NCI-H146 (cell line): Measurements from ENCODE around the gene AOPEP.
"Not testable (repeated sequence)": the region's sequence is repeated elsewhere in the genome, so short reads cannot be mapped to it uniquely, and the experiment has no call there.

Experiments
- DNase-seq: peaks from one replicate; lab custom pipeline; 2025; lab: John Stamatoyannopoulos, UW

Gene AOPEP

DNA sequence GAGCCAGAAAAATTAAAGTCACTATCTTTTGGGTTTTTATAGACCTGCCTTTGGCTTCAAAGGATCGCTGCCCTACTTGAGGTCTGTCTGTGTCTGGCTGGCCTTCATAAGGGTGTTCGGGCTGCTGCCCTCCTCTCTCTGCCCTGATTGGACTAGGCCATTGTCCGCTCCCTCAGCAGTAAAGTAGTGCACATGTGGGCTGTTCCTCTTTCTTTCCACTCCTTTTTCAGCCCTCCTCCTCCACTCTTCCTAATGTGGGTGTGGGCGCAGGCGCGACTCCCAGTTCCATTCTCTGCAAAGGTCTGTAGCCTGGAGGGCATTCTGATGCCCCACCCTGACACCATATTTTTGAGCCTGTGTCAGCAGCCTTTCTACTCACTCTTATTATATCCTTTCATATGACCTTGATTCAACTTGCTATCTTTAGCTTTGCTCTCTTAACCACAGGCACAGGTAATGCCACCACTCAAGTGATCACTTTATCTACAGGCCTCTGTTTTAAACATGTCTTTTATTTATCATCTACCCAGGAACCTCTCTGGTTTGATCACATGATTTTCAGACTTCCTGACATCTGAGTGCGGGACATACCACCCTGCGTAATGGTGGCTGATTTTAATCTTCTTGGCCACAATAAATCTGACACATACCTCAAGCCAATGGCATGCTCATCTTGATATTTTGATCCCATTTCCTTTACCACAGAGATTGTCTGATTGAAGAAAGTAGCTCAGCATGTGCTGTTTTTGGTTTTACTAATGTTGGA, 144.5 kb downstream of the AOPEP start:
- no peak for DNase-seq

DNA sequence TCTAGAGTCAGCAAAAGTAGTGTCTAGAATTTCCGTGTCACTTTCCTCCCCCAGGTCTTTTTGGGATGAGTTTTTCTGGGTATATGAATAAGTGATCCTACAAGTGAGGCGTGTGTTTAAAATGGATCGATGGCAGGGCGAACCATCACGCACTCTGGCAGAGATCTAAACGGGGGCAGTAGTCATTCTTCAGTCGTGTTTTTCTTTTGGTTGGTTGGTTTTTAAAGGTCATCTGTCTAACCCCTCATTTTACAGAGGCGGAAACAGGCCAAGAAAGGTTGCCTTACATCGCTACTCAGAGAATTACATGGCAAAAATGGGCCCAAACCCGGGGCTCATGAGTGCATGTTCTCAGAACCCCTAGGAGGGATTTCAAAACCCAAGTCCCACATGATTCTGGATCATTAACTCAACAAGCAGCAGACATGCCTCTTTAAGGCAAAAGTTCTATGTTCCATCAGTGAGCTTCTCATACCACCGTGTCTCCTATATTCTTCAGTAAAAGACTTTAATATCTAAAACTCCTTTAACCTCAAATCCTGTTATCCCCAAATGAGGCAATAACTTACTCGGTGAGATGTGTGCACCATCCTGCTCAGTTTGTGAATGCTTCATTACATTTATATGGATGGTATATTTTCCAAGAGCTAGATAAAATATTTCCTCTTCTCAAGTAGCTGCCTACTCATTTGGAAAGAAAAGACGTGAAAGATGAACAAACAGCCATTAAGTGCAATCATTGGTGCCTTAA, 145.8 kb downstream of the AOPEP start:
- DNase-seq: no peak

DNA sequence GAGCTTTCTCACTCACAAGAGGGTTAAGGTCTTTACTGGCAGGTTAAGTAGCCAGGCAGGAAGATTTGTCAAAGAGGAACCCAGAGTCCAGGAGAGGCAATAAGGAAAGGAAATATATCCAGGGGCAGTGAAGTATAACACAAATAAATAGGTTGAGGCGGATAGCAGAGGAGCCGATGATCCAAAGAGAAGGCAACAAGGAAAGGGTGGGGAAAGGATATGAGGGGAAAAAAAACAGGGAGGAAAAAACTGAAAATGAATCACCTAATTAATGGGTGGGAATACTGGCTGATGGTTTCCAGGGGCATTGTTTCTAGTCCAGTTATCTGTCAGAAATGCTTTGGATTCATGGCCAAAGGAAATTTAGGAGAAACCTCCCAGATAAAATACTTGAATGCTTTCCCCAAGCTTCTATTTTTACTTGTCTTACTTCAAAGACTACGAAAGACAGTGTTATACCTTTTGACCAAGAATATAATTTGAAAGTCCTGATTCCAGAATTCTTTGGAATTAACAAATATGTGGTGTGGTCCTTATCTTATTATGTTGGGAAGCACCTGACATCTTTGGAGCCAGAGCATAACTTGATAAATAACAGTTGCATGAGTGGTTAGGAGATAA, 146.5 kb downstream of the AOPEP start:
- no peak for DNase-seq

DNA sequence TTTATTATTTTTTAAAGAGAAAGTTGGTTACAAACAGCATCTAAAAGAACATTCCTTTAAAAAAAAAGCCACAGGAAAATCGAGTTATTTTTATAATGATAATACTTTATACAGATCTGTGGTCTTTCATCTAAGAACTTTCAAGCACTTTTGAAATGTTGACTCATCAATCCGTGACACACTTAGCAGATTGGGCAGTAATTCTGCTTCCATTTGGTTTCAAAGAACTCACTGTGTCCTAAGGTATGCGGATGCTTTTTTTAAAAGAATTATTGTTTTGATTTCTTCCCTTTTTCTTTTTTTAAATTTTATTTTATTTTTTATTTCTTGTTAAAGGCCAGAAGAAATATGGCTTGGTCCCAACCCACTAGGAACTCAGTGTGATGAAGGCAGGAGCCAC, 147.8 kb downstream of the AOPEP start:
- no peak for DNase-seq

DNA sequence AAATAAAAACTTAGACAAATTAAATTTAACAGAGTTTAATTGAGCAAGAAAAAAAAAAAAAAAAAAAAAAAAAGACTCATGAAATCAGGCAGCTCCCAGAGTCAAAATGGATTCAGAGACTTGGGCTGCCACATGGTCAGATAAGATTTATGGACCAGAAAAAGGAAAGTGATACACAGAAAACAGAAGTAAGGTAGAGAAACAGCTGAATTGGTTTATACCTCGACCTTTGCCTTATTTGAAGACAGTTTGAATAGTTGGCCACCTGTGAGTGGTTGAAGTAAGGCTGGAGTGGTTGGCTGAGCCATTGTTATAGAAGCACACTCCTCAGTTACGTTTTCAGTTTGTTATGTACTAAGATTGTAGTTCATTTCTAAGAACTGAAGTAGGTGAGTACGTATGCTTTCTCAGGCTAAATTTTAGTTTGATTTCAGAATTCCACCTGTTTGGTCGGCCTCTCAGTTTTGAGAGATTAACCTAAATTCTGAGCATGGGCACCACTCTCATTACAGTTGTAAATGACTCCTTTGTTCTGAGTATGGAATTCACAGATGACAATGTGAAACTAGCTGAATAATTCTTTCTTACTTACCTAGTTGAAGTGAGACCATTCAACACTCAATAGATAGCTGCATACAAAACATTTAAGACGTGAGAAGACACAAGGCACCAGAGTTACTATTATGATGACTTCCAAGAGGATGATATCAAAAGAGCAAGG, 149.0 kb downstream of the AOPEP start:
- DNase-seq: no peak

DNA sequence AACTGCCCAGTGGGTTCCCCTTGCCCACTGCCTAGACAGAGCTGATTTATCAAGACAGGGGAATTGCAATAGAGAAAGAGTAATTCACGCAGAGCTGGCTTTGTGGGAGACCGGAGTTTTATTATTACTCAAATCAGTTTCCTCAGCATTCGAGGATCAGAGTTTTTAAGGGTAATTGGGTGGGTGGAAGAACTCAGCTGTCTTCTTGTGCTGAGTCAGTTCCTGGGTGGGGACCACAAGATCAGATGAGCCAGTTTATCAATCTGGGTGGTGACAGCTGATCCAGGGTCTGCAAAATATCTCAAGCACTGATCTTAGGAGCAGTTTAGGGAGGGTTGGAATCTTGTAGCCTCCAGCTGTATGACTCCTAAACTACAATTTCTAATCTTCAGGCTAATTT, 152.3 kb downstream of the AOPEP start:
- DNase-seq: not testable (repeated sequence)

DNA sequence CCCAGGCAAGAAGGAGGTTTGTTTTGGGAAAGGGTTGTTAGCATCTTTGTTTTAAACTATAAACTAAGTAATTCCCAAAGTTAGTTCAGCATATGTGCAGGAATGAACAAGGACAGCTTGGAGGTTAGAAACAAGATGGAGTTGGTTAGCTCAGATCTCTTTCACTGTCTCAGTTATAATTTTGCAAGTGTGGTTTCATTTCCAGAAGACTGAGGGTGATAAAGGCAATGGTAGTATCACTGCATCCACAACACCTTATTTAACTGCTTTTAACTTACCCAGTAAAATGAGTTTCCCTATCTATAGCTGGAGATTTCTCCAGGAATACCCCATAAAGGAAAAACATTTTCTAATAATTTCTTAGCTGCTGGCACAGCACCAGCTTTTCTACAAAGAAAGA, 152.7 kb downstream of the AOPEP start:
- DNase-seq: no peak

DNA sequence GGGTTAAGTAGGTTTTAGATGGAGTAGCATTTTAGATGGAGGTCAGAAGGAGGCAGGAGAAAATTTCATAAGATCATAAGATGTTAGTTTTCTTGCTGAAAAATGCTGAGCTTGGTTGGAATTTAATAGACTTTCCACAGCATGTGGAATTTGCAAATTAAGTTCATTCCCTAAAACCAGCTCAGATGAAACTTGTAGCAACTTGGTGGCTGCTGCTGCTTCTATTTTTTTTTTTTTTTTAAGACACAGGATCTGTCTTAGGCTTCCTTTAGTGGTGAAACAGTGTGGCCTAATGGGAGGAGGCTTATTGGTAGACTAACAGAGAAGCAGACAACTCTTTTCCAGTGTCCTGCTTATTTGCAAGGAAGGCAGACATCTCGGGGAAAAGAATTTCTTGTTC, 154.5 kb downstream of the AOPEP start:
- DNase-seq: no peak

DNA sequence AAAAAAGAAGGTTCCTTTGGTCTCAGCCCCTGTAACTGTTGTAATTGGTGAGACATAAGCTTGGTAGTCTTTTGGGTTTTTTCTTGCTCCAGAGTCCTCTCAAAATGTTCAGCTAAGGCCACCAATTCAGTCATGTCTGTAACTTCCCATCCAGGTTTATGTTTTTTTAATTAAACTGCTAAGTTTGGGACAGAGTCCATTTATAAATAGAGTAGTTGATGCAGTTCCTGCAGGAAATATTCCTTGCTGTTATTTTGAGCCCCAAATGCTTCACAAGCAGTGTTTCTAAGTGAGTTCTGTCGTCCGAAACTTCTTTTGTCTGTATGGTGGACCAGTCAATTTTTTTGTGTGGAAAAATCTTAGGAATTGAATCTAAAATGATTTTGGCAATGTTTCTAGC, 155.0 kb downstream of the AOPEP start:
- DNase-seq: no peak

DNA sequence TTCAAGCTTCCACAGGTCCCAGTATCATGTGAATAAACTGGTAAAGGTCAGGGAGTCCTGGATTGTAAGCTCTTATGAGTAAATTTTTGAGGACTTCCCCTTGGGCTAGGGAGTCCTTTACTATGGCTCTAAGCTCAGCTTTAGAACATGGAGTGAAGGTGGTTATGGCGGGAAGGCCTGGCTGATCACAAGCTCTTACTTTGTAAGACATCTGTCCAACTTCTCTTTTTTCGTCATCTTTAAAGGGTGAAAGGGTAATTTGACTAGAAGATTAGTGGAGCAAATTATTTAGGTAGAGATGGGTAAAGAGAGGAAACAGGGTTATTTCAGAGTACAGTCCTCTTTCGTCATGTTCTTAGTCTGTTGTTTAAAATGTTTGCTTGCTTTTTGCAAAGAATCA, 155.4 kb downstream of the AOPEP start:
- no peak for DNase-seq

DNA sequence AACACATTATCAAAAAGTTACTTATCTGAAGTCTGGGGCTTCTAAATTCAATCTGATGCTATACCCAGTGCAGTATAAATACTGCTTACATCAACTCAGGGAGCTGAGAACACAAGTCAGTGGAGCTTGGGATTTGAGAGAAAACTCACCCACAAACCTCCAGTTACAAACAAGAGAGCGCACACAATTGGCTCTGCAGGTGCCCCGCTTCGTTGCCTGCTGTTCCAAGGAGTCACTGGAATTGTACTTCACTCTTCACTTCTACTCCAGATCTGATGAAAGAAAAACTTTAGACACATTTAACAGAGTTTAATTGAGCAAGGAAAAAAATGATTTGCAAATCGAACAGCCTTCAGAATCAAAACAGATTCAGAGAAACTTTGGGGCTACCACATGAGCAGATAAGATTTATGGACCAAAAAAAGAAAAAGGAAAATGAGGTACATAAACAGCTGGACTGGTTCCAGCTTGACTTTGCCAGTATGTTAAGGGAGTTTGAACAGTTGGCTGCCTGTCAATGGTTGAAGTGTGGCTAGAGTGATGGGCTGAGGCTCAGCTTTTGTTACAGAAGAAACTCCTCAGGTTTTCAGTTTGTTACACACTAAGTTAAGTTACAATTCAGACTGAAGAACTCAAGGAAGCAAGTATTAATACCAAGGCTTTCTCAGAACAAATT, 156.6 kb downstream of the AOPEP start:
- no peak for DNase-seq

DNA sequence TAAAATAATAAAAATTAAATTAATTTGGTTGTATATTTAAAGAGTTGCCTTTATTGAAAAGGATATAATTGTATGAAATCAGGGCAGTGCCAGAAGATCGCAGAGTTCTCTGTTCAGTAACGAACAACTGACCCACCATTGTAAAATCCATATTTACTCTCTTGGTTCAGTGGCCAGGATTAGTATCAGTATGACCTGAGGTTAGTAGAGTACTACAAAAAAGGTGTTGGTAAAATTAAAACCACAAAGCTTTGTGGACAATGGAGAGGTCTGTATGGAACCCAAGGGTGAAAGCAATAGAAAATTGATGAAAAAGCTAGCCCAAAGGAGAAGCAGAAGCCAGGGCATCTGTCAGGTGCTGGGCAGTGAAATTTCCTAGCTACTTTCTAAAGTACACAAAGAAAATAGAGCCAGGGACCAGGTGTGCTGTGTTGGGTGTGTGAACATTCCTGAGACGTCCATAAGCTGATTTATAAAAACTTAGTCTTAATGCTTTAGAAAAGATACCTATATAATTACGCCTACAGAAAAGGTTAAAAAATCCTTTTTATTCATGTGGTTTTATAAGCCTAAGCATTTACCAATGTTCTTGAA, 159.5 kb downstream of the AOPEP start:
- no peak for DNase-seq

DNA sequence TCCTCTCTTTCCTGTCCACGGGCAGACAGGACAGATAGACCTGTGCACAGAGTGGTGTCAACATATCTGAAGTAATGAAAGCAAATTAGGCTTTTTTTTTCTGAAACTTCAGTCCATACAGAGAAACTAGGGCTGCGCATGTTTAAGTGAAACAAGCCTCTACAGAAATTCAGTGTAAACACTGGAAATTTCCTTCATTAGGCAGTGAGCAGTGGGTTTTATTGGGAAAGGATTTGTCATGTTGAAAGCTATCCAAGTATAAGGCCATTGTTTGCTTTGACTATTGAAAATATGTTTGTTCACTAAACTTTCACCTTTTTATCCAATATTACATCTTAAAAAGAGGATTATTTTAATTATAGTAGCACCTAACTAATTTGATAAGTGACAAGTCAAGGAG, 161.2 kb downstream of the AOPEP start:
- no peak for DNase-seq

DNA sequence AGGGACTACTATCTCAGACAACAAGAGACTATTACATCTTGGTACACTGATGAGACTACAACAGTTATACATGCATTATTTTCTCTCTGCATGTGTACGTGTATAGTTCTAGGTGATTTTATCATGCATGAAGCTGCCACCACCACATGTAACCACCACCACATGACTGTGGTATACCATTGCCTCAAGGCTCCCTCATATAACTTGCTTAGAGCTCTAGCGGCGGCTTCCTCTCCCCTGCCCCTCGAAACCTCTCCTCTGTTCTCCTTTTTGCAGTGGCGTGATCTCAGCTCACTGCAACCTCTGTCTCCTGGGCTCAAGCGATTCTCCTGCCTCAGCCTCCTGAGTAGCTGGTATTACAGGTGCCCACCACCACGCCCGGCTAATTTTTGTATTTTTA, 162.3 kb downstream of the AOPEP start:
- DNase-seq: no peak

DNA sequence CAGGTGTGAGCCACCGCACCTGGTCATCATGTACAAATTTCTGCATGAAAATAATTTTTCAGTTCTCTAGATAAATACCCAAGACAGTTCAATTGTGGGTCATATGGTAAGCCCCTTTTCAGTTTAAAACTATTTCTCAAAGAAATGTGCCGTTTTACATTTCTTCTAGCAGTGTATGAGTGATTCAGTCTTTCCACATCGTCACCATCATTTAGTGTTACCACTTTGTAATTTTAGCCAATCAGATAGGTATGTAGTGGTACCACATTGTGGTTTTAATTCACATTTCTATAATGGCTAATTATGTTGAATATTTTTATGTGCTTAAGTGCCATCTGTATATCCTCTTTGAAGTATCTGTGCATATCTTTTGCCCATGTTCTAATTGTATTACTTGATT, 163.1 kb downstream of the AOPEP start:
- DNase-seq: no peak

DNA sequence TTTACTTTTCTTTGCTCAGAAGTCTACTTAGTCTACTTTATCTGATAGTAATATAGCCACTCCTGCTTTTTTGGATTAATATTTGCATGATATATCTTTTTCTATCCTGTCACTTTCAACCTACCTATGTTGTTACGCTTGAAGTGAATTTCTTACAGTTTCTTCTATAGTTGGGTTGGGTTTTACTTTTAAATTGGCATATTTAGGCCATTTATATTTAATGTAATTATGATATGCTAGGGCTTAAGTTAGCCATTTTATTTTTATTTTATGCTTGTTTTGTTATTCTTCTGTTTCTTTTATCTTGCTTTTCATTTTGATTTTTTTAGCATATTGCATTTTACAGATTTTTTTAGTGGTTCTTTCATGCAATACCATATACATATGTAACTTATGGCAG, 164.7 kb downstream of the AOPEP start:
- DNase-seq: no peak

DNA sequence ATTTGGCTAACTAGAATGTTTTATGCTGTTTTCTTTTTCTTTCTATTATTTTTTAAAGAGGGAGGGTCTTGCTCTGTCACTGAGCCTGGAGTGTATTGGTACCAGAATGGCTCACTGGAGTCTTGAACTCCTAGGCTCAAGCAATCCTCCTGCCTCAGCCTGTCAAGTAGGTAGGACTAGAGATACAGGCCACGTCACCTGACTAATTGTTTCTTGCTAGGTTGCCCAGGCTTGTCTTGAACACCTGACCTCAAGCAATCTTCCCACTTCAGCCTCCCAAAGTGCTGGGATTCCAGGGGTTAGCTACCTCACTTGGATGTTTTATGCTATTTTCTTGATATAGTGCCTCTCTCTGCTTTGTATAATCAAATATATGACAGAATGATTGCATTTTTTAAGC, 166.2 kb downstream of the AOPEP start:
- DNase-seq: no peak

DNA sequence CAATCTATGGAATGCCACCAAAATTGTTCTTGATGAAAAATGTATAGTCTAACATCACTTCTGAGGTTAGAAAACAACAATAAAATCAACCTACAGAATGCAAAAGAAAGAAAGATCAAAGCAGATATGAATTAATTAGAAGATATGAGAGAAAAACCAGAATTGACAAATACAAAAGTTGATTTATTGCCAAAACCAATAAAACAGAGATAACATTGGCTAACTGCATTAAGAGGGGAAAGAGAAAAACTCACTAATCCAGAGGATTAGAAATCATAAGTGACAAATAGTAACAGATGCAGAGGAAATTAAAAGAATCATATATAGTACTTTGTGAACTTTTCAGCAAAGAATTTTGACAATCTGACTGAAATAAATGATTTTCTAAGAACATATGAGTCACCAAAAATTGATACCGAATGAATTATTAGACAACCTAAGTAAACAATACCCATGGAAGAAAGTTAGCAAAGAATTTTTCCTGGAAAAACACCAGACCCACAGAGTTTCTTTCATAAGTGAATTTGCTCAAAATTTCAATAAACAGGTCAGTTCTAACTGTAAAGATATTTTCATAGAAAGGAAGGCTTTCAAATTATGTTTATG, 167.7 kb downstream of the AOPEP start:
- no peak for DNase-seq

DNA sequence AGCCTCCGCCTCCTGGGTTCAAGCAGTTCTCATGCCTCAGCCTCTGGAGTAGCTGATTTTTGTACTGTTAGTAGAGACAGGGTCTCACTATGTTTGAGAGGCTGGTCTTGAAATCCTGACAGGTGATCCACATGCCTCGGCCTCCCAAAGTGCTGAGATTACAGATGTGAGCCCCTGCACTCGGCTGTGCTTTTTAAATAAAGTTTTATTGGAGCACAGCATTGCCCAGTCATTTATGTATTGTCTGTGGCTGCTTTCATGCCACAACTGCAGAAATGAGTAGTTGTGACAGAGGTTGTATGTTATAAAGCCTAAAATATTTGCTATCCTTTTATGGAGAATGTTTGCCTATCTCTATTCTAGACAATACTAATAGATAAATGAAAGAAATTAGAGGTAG, 169.2 kb downstream of the AOPEP start:
- no peak for DNase-seq

DNA sequence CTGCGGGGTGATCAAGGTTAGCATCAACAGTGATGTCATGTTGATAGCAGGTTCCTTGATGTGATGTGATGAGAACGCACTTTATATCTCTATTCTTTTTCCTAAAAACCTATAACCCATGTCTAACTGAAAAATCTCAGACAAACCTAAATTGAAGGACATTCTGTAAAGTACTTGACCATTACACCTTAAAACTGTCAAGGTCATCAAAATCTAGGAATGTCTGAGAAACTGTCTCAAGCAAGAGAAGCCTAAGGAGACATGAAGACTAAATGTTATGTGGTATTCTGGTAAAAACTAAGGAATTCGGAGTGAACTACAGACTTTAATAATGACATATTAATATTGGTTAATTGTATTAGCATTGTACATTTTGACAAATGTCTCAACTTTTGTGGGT, 170.0 kb downstream of the AOPEP start:
- no peak for DNase-seq
